CD8-positive, alpha-beta memory T cell (primary cell): ENCODE results near the gene SLC6A9. TPM values are rescaled to one million over a fixed set of nuclear protein-coding genes. Genes with fewer than 3 reads are reported as not detected.

Source experiments
- CTCF ChIA-PET: fragments of 350-600 bp; sonication (Branson Sonifier 250); formaldehyde crosslinking; loops from one replicate; lab custom pipeline; 2021; ENCODE audit warnings: antibody characterized with exemption; lab: Charles Lee
- POLR2A ChIA-PET: fragments of 350-600 bp; sonication (Branson Sonifier 250); formaldehyde crosslinking; loops from one replicate; lab custom pipeline; 2021; ENCODE audit warnings: antibody characterized with exemption; lab: Charles Lee
- DNase-seq, 5 donors: peaks; one replicate each; pipeline versions ENCODE4 v3.0.0 to v3.0.0-alpha.2; 2020 to 2022; ENCODE audit warnings: mixed read lengths in 1 of 5
- H3K27ac ChIP-seq: one replicate; pipeline ENCODE4 v1.7.0; 2013; ENCODE audit warnings: low read depth, mild to moderate bottlenecking, low read length, moderate library complexity
- H3K27me3 ChIP-seq: 2 replicates; pipeline ENCODE4 v1.7.0; 2013; ENCODE audit warnings: low read length, mild to moderate bottlenecking; ENCODE audit not compliant: insufficient read depth, poor library complexity, severe bottlenecking
- H3K36me3 ChIP-seq: 2 replicates; pipeline ENCODE4 v1.7.0; 2013; ENCODE audit warnings: mild to moderate bottlenecking, low read length, moderate library complexity; ENCODE audit not compliant: insufficient read depth
- H3K4me1 ChIP-seq: 2 replicates; pipeline ENCODE4 v1.7.0; 2013; ENCODE audit warnings: mild to moderate bottlenecking, low read length, moderate library complexity; ENCODE audit not compliant: insufficient read depth
- H3K4me3 ChIP-seq: 2 replicates; pipeline ENCODE4 v1.7.0; 2013; ENCODE audit warnings: mild to moderate bottlenecking, low read length
- H3K9me3 ChIP-seq: 2 replicates; pipeline ENCODE4 v1.7.0; 2013; ENCODE audit warnings: mild to moderate bottlenecking, low read length
- H3K27ac Mint-ChIP-seq, 8 donors: one replicate each; pipeline ENCODE4 v1.8.0; 2020 to 2021; ENCODE audit warnings: mixed read lengths in 8 of 8, mild to moderate bottlenecking in 6 of 8, inconsistent platforms in 3 of 8, moderate library complexity in 3 of 8
- H3K27me3 Mint-ChIP-seq, 2 donors: one replicate each; pipeline ENCODE4 v1.8.0; 2020 to 2021; ENCODE audit warnings: mixed read lengths in 2 of 2, mild to moderate bottlenecking in 1 of 2, moderate library complexity in 1 of 2
- H3K36me3 Mint-ChIP-seq, 3 donors: one replicate each; pipeline ENCODE4 v1.8.0; 2020 to 2021; ENCODE audit warnings: mixed read lengths in 3 of 3, inconsistent platforms in 1 of 3, mild to moderate bottlenecking in 1 of 3
- H3K4me1 Mint-ChIP-seq, 3 donors: one replicate each; pipeline ENCODE4 v1.8.0; 2020 to 2021; ENCODE audit warnings: mixed read lengths in 3 of 3, inconsistent platforms in 1 of 3, mild to moderate bottlenecking in 1 of 3
- H3K4me3 Mint-ChIP-seq, 7 donors: one replicate each; pipeline ENCODE4 v1.8.0; 2020 to 2021; ENCODE audit warnings: mixed read lengths in 7 of 7, mild to moderate bottlenecking in 6 of 7, moderate library complexity in 4 of 7, inconsistent platforms in 2 of 7
- H3K9me3 Mint-ChIP-seq, 5 donors: one replicate each; pipeline ENCODE4 v1.8.0; 2020 to 2022; ENCODE audit warnings: mixed read lengths in 5 of 5, mild to moderate bottlenecking in 3 of 5, moderate library complexity in 2 of 5, inconsistent platforms in 1 of 5
- polyA plus RNA-seq: library from polyadenylated mRNA; unstranded; fragments of 300-500 nt; fragmentation: Illumina TruSeq; gene quantifications from one replicate; pipeline ENCODE4 v1.2.3, GENCODE V29; 2021
- total RNA-seq, 2 experiments: library from RNA; stranded (reverse); gene quantifications; one replicate each; pipeline ENCODE4 v1.2.3, GENCODE V29; 2021

Gene SLC6A9
- total and polyA plus RNA-seq, 3 experiments from 2014 or later = 0.21 to 7.3 (median 6.8) TPM

DNA sequence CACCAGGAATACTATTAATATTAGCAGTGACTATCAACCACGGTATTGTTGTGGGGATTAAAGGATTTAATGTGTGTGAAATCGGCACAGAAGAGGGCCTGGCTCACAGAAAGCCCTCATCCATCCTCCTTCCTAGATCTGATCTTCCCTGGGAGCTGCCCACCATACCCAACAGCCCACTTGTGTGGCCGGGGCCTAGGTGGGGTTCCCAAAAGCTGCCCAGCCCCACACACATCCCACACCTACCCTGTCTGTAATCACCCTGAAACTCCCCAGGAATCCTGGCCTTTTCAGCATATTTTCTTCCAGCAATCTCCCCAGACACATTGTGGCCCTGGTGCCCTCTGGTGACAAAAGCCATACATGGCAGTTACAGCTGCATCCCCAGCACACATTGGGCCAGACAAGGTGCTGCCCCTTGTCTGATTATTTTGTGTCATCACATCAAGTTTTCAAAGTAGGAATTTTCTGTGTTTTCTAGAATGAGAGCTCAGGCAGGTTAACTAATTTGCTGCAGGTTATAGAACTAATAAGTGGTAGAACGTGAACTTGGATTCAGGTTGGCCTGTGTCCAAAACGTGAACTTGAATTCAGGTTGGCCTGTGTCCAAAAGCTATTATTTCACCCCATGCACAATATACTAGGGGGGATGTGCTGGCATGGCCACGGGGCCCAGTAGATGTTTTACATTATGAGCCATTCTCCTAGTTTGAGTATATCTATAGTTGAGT is 5.3 kb upstream of the SLC6A9 start:
- Mint-ChIP-seq H3K9me3 (no peaks in the 10 kb centered on the region), H3K4me3 (peak overlapping the region in 1 of 7 donors; percentile 15), H3K4me1 (peaks cover 0 to 12% (median 11%) of the 10 kb centered on the region in 3 donors), H3K27ac (peak overlapping the region in 2 of 8 donors; percentile 12 to 17), H3K27me3 (peaks cover 0 to 4% of the 10 kb centered on the region in 2 donors), H3K36me3 (no peaks in the 10 kb centered on the region)
- no peak overlapping the region for H3K4me3 ChIP-seq
- H3K27ac ChIP-seq = peak overlapping the region; percentile 30
- ChIA-PET POLR2A (interaction anchor here (0.9 kb wide), 2 partner anchors 22 to 31 kb away, joined by 3 read pairs; no protein-coding TSS in a partner anchor), CTCF (interaction anchor here (0.7 to 5.7 kb wide), 24 partner anchors 8 to 1099 kb away, joined by 3 to 108 read pairs (median 3); partner anchors contain the start of genes ARTN, ATP6V0B and CCDC24)
- no peaks in the 10 kb centered on the region for H3K4me1 ChIP-seq
- DNase-seq = peak; percentile 39 to 75 (median 55)
- H3K9me3 ChIP-seq = no peaks in the 10 kb centered on the region
- H3K27me3 ChIP-seq = no peaks in the 10 kb centered on the region
- H3K36me3 ChIP-seq = no peaks in the 10 kb centered on the region

- peaks cover 0 to 2% (median 0%) of the 10 kb centered on the region in 3 donors for H3K36me3 Mint-ChIP-seq
- no peak for DNase-seq
- CTCF ChIA-PET = interaction anchor here (0.7 to 5.7 kb wide), 21 partner anchors 9 to 1098 kb away, joined by 3 to 108 read pairs (median 3); partner anchors contain the start of gene CCDC24
These were observed 4.6 kb upstream of the SLC6A9 start for GRCh38 chr1:44035726-44036408.

GRCh38 chr1:44034976-44035716 is 3.9 kb upstream of the SLC6A9 start:
- H3K27me3 Mint-ChIP-seq = peaks cover 0 to 6% of the 10 kb centered on the region in 2 donors
- Histone ChIP-seq H3K9me3 (no peaks in the 10 kb centered on the region), H3K27me3 (no peaks in the 10 kb centered on the region), H3K4me3 (no peak overlapping the region), H3K27ac (peak overlapping the region; percentile 6), H3K4me1 (no peaks in the 10 kb centered on the region), H3K36me3 (no peaks in the 10 kb centered on the region)
- no peak for DNase-seq
- CTCF ChIA-PET = interaction anchor here (0.9 to 5.7 kb wide), 7 partner anchors 13 to 1097 kb away, joined by 3 to 108 read pairs (median 6); no protein-coding TSS in a partner anchor
- peaks cover 0 to 2% (median 0%) of the 10 kb centered on the region in 3 donors for H3K36me3 Mint-ChIP-seq
- POLR2A ChIA-PET = interaction anchor here (0.9 kb wide), 2 partner anchors 20 to 29 kb away, joined by 3 read pairs; no protein-coding TSS in a partner anchor
- peak overlapping the region in 4 of 8 donors; percentile 23 to 79 (median 68) for H3K27ac Mint-ChIP-seq
- peaks cover 0 to 19% (median 12%) of the 10 kb centered on the region in 3 donors for H3K4me1 Mint-ChIP-seq
- H3K9me3 Mint-ChIP-seq = no peaks in the 10 kb centered on the region
- peak overlapping the region in 1 of 7 donors; percentile 28 for H3K4me3 Mint-ChIP-seq

More at GRCh38 chr1:44035726-44036408, 4.6 kb upstream of the SLC6A9 start:
- Mint-ChIP-seq H3K4me1 (peaks cover 0 to 19% (median 12%) of the 10 kb centered on the region in 3 donors), H3K9me3 (no peaks in the 10 kb centered on the region), H3K4me3 (no peak overlapping the region), H3K27me3 (peaks cover 0 to 6% of the 10 kb centered on the region in 2 donors), H3K27ac (peak overlapping the region in 2 of 8 donors; percentile 63 to 72)
- Histone ChIP-seq H3K4me1 (no peaks in the 10 kb centered on the region), H3K9me3 (no peaks in the 10 kb centered on the region), H3K36me3 (no peaks in the 10 kb centered on the region), H3K4me3 (no peak overlapping the region), H3K27me3 (no peaks in the 10 kb centered on the region), H3K27ac (peak overlapping the region; percentile 30)
- POLR2A ChIA-PET = interaction anchor here (0.9 kb wide), 2 partner anchors 21 to 30 kb away, joined by 3 read pairs; no protein-coding TSS in a partner anchor

DNA sequence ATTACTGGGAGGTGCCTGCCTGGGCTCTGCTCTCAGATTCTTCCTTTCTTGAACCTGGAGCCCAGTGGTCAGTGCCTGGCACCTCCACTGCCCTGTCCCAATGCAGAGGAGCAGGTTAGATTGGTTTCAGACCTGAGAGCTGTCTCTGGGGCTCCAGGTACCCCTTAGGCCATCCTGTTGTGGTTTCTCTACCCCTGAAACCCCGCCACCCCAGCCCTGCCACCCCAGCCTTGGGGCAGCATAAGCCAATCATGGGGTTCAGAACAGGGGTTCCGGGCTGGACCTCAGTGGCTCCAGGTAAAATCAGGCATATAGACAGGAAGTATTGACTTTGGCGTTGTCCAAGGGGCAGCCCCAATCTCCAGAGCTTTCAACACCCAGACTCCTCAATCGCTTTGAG is 3.2 kb upstream of the SLC6A9 start:
- no peak for DNase-seq
- ChIA-PET CTCF (interaction anchor here (3.5 to 5.7 kb wide), 2 partner anchors 13 to 30 kb away, joined by 18 to 108 read pairs; no protein-coding TSS in a partner anchor), POLR2A (no interaction called here)
- no peaks in the 10 kb centered on the region for H3K9me3 ChIP-seq
- H3K27me3 ChIP-seq = no peaks in the 10 kb centered on the region
- peaks cover 3% of the 10 kb centered on the region for H3K4me1 ChIP-seq
- no peaks in the 10 kb centered on the region for H3K36me3 ChIP-seq
- no peak overlapping the region for H3K27ac ChIP-seq
- peak overlapping the region in 3 of 8 donors; percentile 23 to 79 (median 50) for H3K27ac Mint-ChIP-seq
- no peak overlapping the region for H3K4me3 Mint-ChIP-seq
- peaks cover 0 to 2% (median 0%) of the 10 kb centered on the region in 3 donors for H3K36me3 Mint-ChIP-seq
- peaks cover 5 to 24% (median 17%) of the 10 kb centered on the region in 3 donors for H3K4me1 Mint-ChIP-seq
- no peaks in the 10 kb centered on the region for H3K9me3 Mint-ChIP-seq
- peaks cover 0 to 3% of the 10 kb centered on the region in 2 donors for H3K27me3 Mint-ChIP-seq
- H3K4me3 ChIP-seq = no peak overlapping the region

DNA sequence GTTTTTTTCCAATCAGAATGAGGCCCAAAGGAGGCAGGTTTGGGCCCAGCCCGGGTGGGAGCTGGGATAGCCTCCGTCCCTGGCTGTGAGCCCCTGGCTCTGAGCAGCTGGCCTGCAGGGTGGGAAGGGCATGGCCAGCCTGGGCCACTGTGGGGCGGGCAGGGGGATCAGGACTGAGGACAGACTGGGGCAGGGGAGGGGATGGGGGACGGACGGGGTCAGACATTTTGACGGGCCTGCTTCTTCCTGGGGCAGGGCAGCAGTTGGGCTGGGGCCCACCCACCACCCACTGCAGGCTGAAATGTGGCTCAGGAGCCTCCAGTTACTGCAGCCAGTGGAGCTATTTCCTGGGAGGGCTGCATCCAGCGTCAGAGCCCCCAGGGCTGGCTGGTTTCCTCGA is 2.5 kb upstream of the SLC6A9 start:
- Histone ChIP-seq H3K27me3 (no peaks in the 10 kb centered on the region), H3K4me3 (no peak overlapping the region), H3K36me3 (no peaks in the 10 kb centered on the region), H3K4me1 (peaks cover 8% of the 10 kb centered on the region), H3K27ac (no peak overlapping the region), H3K9me3 (no peaks in the 10 kb centered on the region)
- H3K27ac Mint-ChIP-seq = peak overlapping the region in 2 of 8 donors; percentile 61 to 92
- peaks cover 12 to 31% (median 21%) of the 10 kb centered on the region in 3 donors for H3K4me1 Mint-ChIP-seq
- H3K9me3 Mint-ChIP-seq = no peaks in the 10 kb centered on the region
- peaks cover 0 to 2% (median 0%) of the 10 kb centered on the region in 3 donors for H3K36me3 Mint-ChIP-seq
- peaks cover 0 to 3% of the 10 kb centered on the region in 2 donors for H3K27me3 Mint-ChIP-seq
- H3K4me3 Mint-ChIP-seq = no peak overlapping the region
- ChIA-PET POLR2A (no interaction called here), CTCF (interaction anchor here (1.0 to 5.7 kb wide), 3 partner anchors 14 to 99 kb away, joined by 5 to 108 read pairs (median 18); no protein-coding TSS in a partner anchor)
- DNase-seq = no peak

DNA sequence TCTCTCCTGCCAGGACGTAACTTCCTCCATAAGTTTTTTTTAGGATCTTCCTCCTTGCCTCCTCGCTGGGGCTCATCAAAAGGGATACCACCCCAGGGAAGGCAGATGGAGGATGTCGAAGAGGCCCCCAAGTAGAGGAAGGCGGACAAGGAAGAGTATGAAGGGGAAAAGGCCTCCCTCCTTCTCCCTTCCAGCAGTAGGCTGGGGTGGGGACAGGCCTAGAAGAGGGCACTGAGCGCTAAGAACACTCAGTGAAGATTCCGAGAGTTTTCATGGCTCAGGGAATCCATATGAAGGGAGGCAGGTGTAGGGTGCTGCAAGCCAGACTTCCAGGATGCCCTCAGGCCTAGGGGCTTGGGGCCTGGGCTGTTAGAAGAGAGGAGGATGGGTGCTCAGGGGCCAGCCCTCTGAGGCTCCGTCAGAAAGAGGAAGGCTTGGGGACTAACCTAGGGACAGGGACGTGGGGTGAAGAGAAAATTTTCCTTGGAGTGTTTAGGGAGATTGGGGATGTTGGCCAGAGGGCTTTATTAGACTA is 1.8 kb upstream of the SLC6A9 start:
- Mint-ChIP-seq H3K36me3 (peaks cover 0 to 2% (median 0%) of the 10 kb centered on the region in 3 donors), H3K4me3 (peak overlapping the region in 2 of 7 donors; percentile 41 to 87), H3K9me3 (no peaks in the 10 kb centered on the region), H3K4me1 (peaks cover 14 to 35% (median 23%) of the 10 kb centered on the region in 3 donors), H3K27ac (peak overlapping the region in 6 of 8 donors; percentile 2 to 92 (median 68)), H3K27me3 (peaks cover 0 to 3% of the 10 kb centered on the region in 2 donors)
- no peak for DNase-seq
- POLR2A ChIA-PET = no interaction called here
- CTCF ChIA-PET = interaction anchor here (0.8 to 5.7 kb wide), 3 partner anchors 9 to 98 kb away, joined by 3 to 108 read pairs (median 5); no protein-coding TSS in a partner anchor
- no peak overlapping the region for H3K27ac ChIP-seq
- H3K27me3 ChIP-seq = no peaks in the 10 kb centered on the region
- no peaks in the 10 kb centered on the region for H3K9me3 ChIP-seq
- no peak overlapping the region for H3K4me3 ChIP-seq
- H3K4me1 ChIP-seq = peaks cover 8% of the 10 kb centered on the region
- H3K36me3 ChIP-seq = no peaks in the 10 kb centered on the region
